Peyer's patch (tissue), 4 donors: Measurements from ENCODE around the gene RBM19.

Experiments used
- POLR2A ChIP-seq, 2 donors: fragments of 450-650 bp; IDR thresholded peaks; one replicate each; pipeline ENCODE4 v1.5.1; 2017; ENCODE audit warnings: antibody characterized with exemption in 2 of 2, mild to moderate bottlenecking in 2 of 2, moderate library complexity in 2 of 2
- TF ChIP-seq, protein P1 (sequence below), 6 experiments: fragments of 450-650 bp in 4 of 6; fragments of 200-600 bp in 2 of 6; sonication (generic) in 1 of 6; IDR thresholded peaks; one replicate each; pipeline ENCODE4 v1.5.1; 2017 to 2019; ENCODE audit warnings: antibody characterized with exemption in 6 of 6, mild to moderate bottlenecking in 3 of 6, moderate library complexity in 1 of 6

GRCh38 chr12:113941208-113941486, 25.0 kb downstream of the RBM19 start:
- TF ChIP-seq, protein P1, sequence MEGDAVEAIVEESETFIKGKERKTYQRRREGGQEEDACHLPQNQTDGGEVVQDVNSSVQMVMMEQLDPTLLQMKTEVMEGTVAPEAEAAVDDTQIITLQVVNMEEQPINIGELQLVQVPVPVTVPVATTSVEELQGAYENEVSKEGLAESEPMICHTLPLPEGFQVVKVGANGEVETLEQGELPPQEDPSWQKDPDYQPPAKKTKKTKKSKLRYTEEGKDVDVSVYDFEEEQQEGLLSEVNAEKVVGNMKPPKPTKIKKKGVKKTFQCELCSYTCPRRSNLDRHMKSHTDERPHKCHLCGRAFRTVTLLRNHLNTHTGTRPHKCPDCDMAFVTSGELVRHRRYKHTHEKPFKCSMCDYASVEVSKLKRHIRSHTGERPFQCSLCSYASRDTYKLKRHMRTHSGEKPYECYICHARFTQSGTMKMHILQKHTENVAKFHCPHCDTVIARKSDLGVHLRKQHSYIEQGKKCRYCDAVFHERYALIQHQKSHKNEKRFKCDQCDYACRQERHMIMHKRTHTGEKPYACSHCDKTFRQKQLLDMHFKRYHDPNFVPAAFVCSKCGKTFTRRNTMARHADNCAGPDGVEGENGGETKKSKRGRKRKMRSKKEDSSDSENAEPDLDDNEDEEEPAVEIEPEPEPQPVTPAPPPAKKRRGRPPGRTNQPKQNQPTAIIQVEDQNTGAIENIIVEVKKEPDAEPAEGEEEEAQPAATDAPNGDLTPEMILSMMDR (IDR thresholded peaks at IDR 0.05), result no peak
- TF ChIP-seq POLR2A (IDR thresholded peaks at IDR 0.05), result no peak
